GF-D8 (cell line): ENCODE data around the gene SMIM23.
"Not testable (repeated sequence)": the region's sequence is repeated elsewhere in the genome, so short reads cannot be mapped to it uniquely, and the experiment has no call there.

Source experiments
- DNase-seq: peaks from one replicate; lab custom pipeline; 2025; lab: John Stamatoyannopoulos, UW

Gene SMIM23

GRCh38 chr5:171773106-171773505 lies 12.5 kb upstream of the SMIM23 start:
- DNase-seq: no peak

- no peak for DNase-seq
Measured at GRCh38 chr5:171774418-171774817, 11.2 kb upstream of the SMIM23 start.

- no peak for DNase-seq
Measured at GRCh38 chr5:171776213-171776612, 9.4 kb upstream of the SMIM23 start.

- DNase-seq: no peak
Measured at GRCh38 chr5:171776770-171777759, 8.6 kb upstream of the SMIM23 start.

- DNase-seq: not testable (repeated sequence)
Measured at GRCh38 chr5:171781744-171782143, 3.9 kb upstream of the SMIM23 start.

GRCh38 chr5:171782332-171782966 lies 3.2 kb upstream of the SMIM23 start:
- DNase-seq: no peak

GRCh38 chr5:171783051-171783450 lies 2.6 kb upstream of the SMIM23 start:
- no peak for DNase-seq

GRCh38 chr5:171789353-171789752 lies 3.7 kb downstream of the SMIM23 start:
- no peak for DNase-seq

GRCh38 chr5:171790408-171790807 lies 4.8 kb downstream of the SMIM23 start:
- no peak for DNase-seq

GRCh38 chr5:171794470-171794960 lies 8.9 kb downstream of the SMIM23 start:
- DNase-seq: no peak

GRCh38 chr5:171795381-171795780 lies 9.8 kb downstream of the SMIM23 start:
- no peak for DNase-seq

GRCh38 chr5:171796436-171796835 lies 10.8 kb downstream of the SMIM23 start:
- no peak for DNase-seq

GRCh38 chr5:171797543-171797942 lies 11.9 kb downstream of the SMIM23 start:
- no peak for DNase-seq

GRCh38 chr5:171798418-171798817 lies 12.8 kb downstream of the SMIM23 start:
- no peak for DNase-seq

- DNase-seq: no peak
Measured at GRCh38 chr5:171801839-171802238, 16.2 kb downstream of the SMIM23 start.

GRCh38 chr5:171805746-171806145 lies 20.1 kb downstream of the SMIM23 start:
- no peak for DNase-seq

GRCh38 chr5:171806976-171807747 lies 21.5 kb downstream of the SMIM23 start:
- no peak for DNase-seq

- DNase-seq: no peak
Measured at GRCh38 chr5:171808453-171808852, 22.8 kb downstream of the SMIM23 start.

GRCh38 chr5:171808951-171809350 lies 23.3 kb downstream of the SMIM23 start:
- no peak for DNase-seq

- no peak for DNase-seq
Measured at GRCh38 chr5:171810227-171810626, 24.6 kb downstream of the SMIM23 start.

GRCh38 chr5:171813270-171813669 lies 27.7 kb downstream of the SMIM23 start:
- DNase-seq: no peak

GRCh38 chr5:171813813-171814490 lies 28.3 kb downstream of the SMIM23 start:
- DNase-seq: no peak
